ENCODE data around the gene DAPK2. TPM values are rescaled to one million over a fixed set of nuclear protein-coding genes. Genes with fewer than 3 reads are reported as not detected.

The DAPK2 gene
- total RNA-seq, 2 donors from 2014 or later, result 0.76 to 8.1 TPM

DNA sequence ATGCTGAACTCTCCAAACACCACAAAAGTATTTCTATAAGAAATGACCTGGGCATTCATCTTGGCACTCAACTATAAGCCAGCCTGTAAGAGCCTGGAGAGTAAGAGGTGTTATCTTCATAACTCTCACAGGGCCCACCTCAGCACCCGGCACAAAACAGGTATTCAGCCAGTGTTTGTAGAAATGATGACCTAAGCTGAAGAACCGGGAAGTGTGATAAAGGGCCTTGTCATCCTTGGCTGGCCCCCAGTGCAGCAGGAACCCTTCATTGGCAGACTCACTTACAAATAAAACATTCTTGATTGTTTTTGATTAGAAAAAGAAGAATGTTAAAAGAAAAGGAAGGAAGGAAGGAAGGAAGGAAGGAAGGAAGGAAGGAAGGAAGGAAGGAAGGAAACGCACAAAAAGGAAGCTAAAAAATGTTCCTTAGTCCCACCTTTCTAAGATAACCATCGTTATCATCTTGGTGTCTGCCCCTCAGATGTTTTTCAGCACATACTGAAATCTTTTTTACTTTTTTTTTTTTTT lies 52.1 kb downstream of the DAPK2 start:
- Mint-ChIP-seq H3K4me3 (no peak overlapping the region), H3K27ac (no peak overlapping the region), H3K4me1 (ENCODE audit: low read depth in 2 of 2) (peaks cover 13 to 18% of the 10 kb centered on the region in 2 donors), H3K36me3 (no peaks in the 10 kb centered on the region), H3K9me3 (no peaks in the 10 kb centered on the region), H3K27me3 (no peaks in the 10 kb centered on the region)
- ATAC-seq (no peak), DNase-seq (ENCODE audit: low spot score) (no peak)

GRCh38 chr15:63992300-63992699 lies 54.0 kb downstream of the DAPK2 start:
- ATAC-seq (no peak), DNase-seq (ENCODE audit: low spot score) (no peak)
- H3K27ac Mint-ChIP-seq, result no peak overlapping the region
- H3K27me3 Mint-ChIP-seq, result no peaks in the 10 kb centered on the region
- peaks cover 13% of the 10 kb centered on the region in 2 donors for H3K4me1 Mint-ChIP-seq (ENCODE audit: low read depth in 2 of 2)
- no peak overlapping the region for H3K4me3 Mint-ChIP-seq
- no peaks in the 10 kb centered on the region for H3K9me3 Mint-ChIP-seq
- no peaks in the 10 kb centered on the region for H3K36me3 Mint-ChIP-seq

GRCh38 chr15:63991706-63992105 lies 54.6 kb downstream of the DAPK2 start:
- ATAC-seq (no peak), DNase-seq (ENCODE audit: low spot score) (no peak)
- Mint-ChIP-seq H3K4me3 (no peak overlapping the region), H3K27me3 (no peaks in the 10 kb centered on the region), H3K36me3 (no peaks in the 10 kb centered on the region), H3K27ac (no peak overlapping the region), H3K9me3 (no peaks in the 10 kb centered on the region), H3K4me1 (ENCODE audit: low read depth in 2 of 2) (peaks cover 13% of the 10 kb centered on the region in 2 donors)

- Mint-ChIP-seq H3K36me3 (no peaks in the 10 kb centered on the region), H3K27ac (peak overlapping the region in 1 of 2 donors; percentile 11), H3K4me1 (ENCODE audit: low read depth in 2 of 2) (peaks cover 13% of the 10 kb centered on the region in 2 donors), H3K27me3 (no peaks in the 10 kb centered on the region), H3K9me3 (no peaks in the 10 kb centered on the region), H3K4me3 (no peak overlapping the region)
- no peak for DNase-seq (ENCODE audit: low spot score)
- no peak for ATAC-seq
These were observed 55.8 kb downstream of the DAPK2 start for GRCh38 chr15:63990454-63990853.

DNA sequence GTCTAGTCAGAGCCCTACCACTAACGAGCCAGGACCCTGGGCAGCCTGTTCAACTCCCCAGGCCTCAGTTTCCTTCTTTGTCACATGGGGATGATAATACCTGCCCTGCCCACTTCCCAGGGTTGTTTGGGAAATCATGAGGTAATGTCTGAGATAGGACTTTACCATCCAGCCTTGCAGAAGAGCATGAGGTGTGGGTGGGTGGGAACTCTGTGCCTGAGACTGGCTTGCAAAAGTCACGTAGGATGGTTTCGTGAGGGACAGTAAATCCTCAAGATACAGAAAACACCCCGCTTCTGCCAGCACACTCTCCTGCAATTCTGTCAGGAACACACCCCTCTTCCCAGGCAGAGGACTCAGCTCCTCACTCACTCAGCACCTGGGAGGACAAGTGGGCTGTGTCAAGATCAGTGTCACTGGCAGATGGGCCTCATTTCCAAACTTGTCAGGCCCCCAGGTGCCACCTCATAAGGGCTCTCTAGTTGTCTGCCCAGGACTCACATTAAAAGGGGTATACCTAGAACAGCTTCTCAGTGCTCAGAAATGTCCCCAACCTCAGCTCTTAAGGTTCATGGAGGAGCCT lies 58.4 kb downstream of the DAPK2 start:
- Mint-ChIP-seq H3K4me3 (no peak overlapping the region), H3K36me3 (no peaks in the 10 kb centered on the region), H3K9me3 (no peaks in the 10 kb centered on the region), H3K4me1 (ENCODE audit: low read depth in 2 of 2) (peaks cover 17 to 19% of the 10 kb centered on the region in 2 donors), H3K27ac (no peak overlapping the region), H3K27me3 (no peaks in the 10 kb centered on the region)
- DNase-seq (ENCODE audit: low spot score), result no peak
- ATAC-seq, result no peak

DNA sequence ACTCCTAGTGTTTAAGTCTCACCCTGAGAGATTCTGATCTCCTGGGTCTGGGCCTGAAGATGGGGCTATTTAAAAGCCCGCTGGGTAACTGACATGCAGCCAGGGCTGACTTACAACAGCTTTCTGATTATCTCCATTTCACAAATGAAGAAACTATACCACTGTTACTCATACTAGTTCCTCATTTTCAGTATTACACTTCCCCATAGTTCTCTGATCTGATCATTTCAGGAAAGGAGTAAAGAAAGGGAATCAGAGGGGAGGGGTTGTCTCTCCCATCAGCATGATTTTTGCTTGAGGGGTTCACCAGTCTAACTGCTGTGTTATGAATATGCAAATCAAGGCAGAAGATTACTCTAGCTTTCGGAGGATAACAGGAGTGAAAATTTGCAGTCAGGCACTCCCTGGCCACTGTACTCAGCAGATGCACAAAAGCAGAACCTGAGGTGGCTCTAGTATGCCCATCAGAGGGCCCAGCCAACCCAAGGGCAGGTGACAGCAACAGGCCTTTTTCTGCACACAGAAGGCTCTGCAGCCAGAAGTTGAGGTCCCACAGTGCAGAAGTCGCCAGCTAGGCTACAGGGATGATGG lies 59.4 kb downstream of the DAPK2 start:
- Mint-ChIP-seq H3K4me3 (no peak overlapping the region), H3K4me1 (ENCODE audit: low read depth in 2 of 2) (peaks cover 13 to 18% of the 10 kb centered on the region in 2 donors), H3K36me3 (no peaks in the 10 kb centered on the region), H3K9me3 (no peaks in the 10 kb centered on the region), H3K27me3 (no peaks in the 10 kb centered on the region), H3K27ac (peak overlapping the region in 1 of 2 donors; percentile 69)
- ATAC-seq (peak in 1 of 2 donors; percentile 81), DNase-seq (ENCODE audit: low spot score) (no peak)

GRCh38 chr15:63986185-63986680 lies 60.1 kb downstream of the DAPK2 start:
- no peak for ATAC-seq
- Mint-ChIP-seq H3K4me1 (ENCODE audit: low read depth in 2 of 2) (peaks cover 12 to 13% of the 10 kb centered on the region in 2 donors), H3K36me3 (no peaks in the 10 kb centered on the region), H3K9me3 (no peaks in the 10 kb centered on the region), H3K4me3 (no peak overlapping the region), H3K27me3 (no peaks in the 10 kb centered on the region), H3K27ac (peak overlapping the region in 1 of 2 donors; percentile 69)
- DNase-seq (ENCODE audit: low spot score), result no peak

DNA sequence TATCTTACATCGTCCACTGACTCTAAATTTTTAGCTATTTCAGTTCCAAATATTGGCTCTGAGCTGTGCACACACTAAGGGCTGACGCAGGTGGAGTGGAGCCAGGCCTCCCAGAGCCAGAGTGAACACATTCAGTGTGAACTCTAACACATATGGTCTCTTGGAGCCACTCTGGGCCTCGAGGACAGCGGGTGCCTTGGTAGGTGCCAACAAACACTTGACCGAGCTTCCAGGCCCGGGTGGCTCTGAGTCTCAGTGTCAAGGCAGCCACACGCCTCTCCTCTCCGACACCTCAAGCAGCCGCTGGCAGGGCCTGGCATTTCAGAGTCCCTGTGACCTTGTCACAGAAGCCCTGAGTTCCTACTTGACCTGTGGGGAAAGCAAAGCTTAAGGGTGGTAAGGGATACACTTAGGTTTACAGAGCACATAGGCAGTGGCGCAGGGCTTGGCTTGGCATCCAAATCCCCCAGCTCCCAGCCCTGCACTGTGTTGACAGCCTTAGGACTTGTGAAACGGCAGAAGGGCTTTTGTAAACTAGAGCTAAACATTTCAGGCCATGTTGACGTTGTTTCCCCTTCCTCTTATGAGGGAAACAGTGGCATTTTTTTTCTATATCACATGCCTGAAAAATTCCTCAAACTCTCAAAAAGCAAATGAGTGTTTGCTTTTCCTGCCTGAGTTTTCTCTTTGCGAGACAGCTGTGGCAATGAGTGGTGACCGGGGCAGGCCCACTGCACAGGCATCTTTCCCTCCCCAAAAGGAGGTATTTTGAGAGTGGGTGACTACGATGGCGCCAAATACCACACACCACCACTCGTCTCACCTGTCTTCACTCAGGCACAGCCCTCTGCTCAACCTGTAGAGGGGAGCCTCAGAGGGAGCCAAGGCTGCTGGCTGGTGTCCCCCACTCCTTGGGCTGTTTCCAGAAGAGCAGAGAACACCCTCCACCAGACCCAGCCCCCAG lies 60.8 kb downstream of the DAPK2 start:
- no peaks in the 10 kb centered on the region for H3K9me3 Mint-ChIP-seq
- no peak overlapping the region for H3K4me3 Mint-ChIP-seq
- H3K27ac Mint-ChIP-seq, result no peak overlapping the region
- no peaks in the 10 kb centered on the region for H3K36me3 Mint-ChIP-seq
- DNase-seq (ENCODE audit: low spot score) (no peak), ATAC-seq (no peak)
- H3K27me3 Mint-ChIP-seq, result no peaks in the 10 kb centered on the region
- H3K4me1 Mint-ChIP-seq (ENCODE audit: low read depth in 2 of 2), result peaks cover 6 to 8% of the 10 kb centered on the region in 2 donors

GRCh38 chr15:63984331-63984730 lies 62.0 kb downstream of the DAPK2 start:
- ATAC-seq (no peak), DNase-seq (ENCODE audit: low spot score) (no peak)
- no peaks in the 10 kb centered on the region for H3K27me3 Mint-ChIP-seq
- H3K9me3 Mint-ChIP-seq, result no peaks in the 10 kb centered on the region
- no peaks in the 10 kb centered on the region for H3K36me3 Mint-ChIP-seq
- H3K4me3 Mint-ChIP-seq, result no peak overlapping the region
- no peak overlapping the region for H3K27ac Mint-ChIP-seq
- H3K4me1 Mint-ChIP-seq (ENCODE audit: low read depth in 2 of 2), result peaks cover 4 to 6% of the 10 kb centered on the region in 2 donors

DNA sequence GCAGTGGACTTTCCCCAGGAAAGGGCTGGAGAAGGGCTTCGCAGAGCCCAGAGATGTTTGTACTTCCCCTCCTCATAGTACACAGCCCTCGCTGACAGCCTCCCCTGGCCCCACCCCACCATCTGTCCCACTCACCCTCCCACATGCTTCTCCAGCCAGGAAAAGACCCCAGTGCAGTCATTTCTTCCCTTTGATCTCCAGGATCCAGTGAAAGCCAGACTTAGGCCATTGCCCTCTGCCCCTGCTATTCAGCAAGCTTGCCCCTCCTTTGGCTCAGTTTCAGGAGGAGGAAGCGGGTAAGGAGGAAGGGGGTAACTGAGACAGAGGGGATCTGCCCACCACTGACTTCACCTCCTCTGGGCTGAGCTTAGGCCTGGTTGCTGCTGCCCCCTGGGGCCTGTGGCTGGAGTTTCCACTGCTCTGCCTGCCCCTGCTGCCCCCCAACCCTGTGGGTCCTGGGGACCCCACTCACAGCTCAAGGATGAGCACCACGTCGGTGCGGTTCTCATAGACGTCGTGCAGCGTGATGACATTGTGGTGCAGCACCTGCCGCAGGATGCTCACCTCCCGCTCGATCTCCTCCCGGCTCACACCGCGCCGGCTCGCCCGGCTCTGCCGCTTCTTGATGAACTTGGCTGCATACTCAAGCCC lies 63.1 kb downstream of the DAPK2 start:
- Mint-ChIP-seq H3K4me1 (ENCODE audit: low read depth in 2 of 2) (peaks cover 4 to 6% of the 10 kb centered on the region in 2 donors), H3K27ac (peak overlapping the region; percentile 37 to 50), H3K27me3 (no peaks in the 10 kb centered on the region), H3K4me3 (peak overlapping the region; percentile 70), H3K36me3 (no peaks in the 10 kb centered on the region), H3K9me3 (no peaks in the 10 kb centered on the region)
- ATAC-seq (peak in 1 of 2 donors; percentile 60), DNase-seq (ENCODE audit: low spot score) (no peak)

DNA sequence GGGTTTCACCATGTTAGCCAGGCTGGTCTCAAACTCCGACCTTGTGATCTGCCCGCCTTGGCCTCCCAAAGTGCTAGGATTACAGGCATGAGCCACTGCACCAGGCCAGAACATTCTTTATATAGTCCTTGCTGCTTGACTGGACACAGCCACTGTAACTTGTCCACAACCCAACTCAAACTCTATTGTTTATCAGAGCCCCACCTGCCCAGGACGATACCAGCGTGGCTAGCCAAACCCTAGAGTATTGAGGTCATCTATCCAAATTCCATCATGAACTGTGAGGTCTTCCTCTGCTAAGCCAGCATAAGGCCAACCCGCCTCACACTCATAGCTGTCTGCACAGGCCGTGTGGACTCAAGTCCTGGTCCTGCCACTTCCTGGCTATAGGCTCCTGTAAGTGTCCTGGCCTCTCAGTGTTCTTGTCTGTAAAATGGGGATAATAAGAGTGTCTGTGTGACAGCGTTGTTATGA lies 63.9 kb downstream of the DAPK2 start:
- no peaks in the 10 kb centered on the region for H3K9me3 Mint-ChIP-seq
- H3K27me3 Mint-ChIP-seq, result no peaks in the 10 kb centered on the region
- no peak for ATAC-seq
- DNase-seq (ENCODE audit: low spot score), result no peak
- H3K36me3 Mint-ChIP-seq, result no peaks in the 10 kb centered on the region
- H3K27ac Mint-ChIP-seq, result no peak overlapping the region
- H3K4me1 Mint-ChIP-seq (ENCODE audit: low read depth in 2 of 2), result peaks cover 4 to 6% of the 10 kb centered on the region in 2 donors
- no peak overlapping the region for H3K4me3 Mint-ChIP-seq

DNA sequence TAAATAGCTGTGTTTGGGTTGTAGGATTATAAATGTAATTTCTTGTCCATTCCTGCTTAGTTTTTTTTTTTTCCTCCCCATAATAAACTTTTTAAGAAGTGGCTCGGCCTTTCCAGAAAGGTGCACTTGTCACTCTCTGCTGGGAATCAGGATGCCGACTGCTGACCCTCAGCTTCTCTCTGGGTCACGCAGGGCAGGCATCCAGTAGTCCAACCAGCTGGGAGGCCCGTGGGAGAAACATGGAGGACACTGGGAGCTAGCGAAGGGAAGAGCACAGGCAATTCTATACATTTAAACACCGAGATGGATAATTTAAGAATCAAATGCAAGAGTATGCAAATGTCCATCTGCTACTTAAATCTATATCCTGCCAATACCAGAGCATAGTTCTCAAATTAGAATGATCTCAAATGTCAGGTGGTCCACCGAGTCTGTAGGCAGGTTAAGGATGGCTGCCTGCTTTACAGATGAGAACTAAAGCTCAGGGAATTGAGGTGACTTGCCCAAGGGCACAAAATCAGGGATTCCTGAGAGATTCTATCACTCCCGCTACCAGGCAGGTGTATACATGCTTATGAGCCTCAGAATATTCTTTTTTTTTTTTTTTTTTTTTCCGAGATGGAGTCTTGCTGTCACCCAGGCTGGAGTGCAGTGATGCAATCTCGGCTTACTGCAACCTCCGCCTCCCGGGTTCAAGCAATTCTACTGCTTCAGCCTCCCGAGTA lies 64.5 kb downstream of the DAPK2 start:
- ATAC-seq (no peak), DNase-seq (ENCODE audit: low spot score) (no peak)
- Mint-ChIP-seq H3K4me1 (ENCODE audit: low read depth in 2 of 2) (peaks cover 4 to 6% of the 10 kb centered on the region in 2 donors), H3K4me3 (no peak overlapping the region), H3K27me3 (no peaks in the 10 kb centered on the region), H3K27ac (no peak overlapping the region), H3K36me3 (no peaks in the 10 kb centered on the region), H3K9me3 (no peaks in the 10 kb centered on the region)

Measured in natural killer cell treated with Interleukin-12 subunit alpha and Interleukin-12 subunit beta and Interleukin-15 and Interleukin-18, amount 100 ng/mL, for 72 hours (primary cell).